H1 (cell line): Measurements from ENCODE around the gene HIPK2. TPM values are rescaled to one million over a fixed set of nuclear protein-coding genes. Genes with fewer than 3 reads are reported as not detected.

ENCODE experiments used
- CTCF ChIA-PET: fragments of 300-600 bp; sonication (Branson Sonifier 250); formaldehyde crosslinking; loops from one replicate; lab custom pipeline; 2021; ENCODE audit not compliant: partially characterized antibody; lab: Charles Lee
- POLR2A ChIA-PET: fragments of 300-600 bp; sonication (Branson Sonifier 250); formaldehyde crosslinking; loops from one replicate; lab custom pipeline; 2021; ENCODE audit warnings: inconsistent platforms; ENCODE audit not compliant: partially characterized antibody; lab: Charles Lee
- DNase-seq, 2 experiments: peaks; one replicate each; pipeline versions ENCODE4 v3.0.0 to v3.0.0-alpha.2; 2010 to 2022; ENCODE audit warnings: low spot score in 2 of 2, low read depth in 1 of 2, mixed read lengths in 1 of 2
- FAIRE-seq: peaks from 2 replicates; lab custom pipeline; 2011; peaks lifted over from hg19 to GRCh38; lab: Jason Lieb, UNC
- H2AFZ ChIP-seq: 2 replicates; pipeline ENCODE4 v1.8.1; 2012; ENCODE audit warnings: low read length, inconsistent platforms
- H2AK5ac ChIP-seq: 2 replicates; pipeline ENCODE4 v1.6.1; 2013; ENCODE audit warnings: low read depth, low read length
- H2BK120ac ChIP-seq: replicated peaks from 2 replicates; pipeline ENCODE3; 2013; ENCODE audit warnings: low read depth, low read length, inconsistent platforms
- H2BK12ac ChIP-seq: 2 replicates; pipeline ENCODE4 v1.6.1; 2013; ENCODE audit warnings: low read depth, low read length
- H2BK15ac ChIP-seq: 2 replicates; pipeline ENCODE4 v1.6.1; 2013; ENCODE audit warnings: low read length
- H2BK20ac ChIP-seq: 2 replicates; pipeline ENCODE4 v1.6.1; 2013; ENCODE audit warnings: low read length
- H2BK5ac ChIP-seq: 2 replicates; pipeline ENCODE4 v1.6.1; 2013; ENCODE audit warnings: low read depth, low read length
- H3K14ac ChIP-seq: 2 replicates; pipeline ENCODE4 v1.6.1; 2013; ENCODE audit warnings: inconsistent platforms; ENCODE audit not compliant: insufficient read length
- H3K18ac ChIP-seq: 2 replicates; pipeline ENCODE4 v1.6.1; 2013; ENCODE audit warnings: low read length; ENCODE audit errors: extremely low read depth
- H3K23ac ChIP-seq: 2 replicates; pipeline ENCODE4 v1.6.1; 2013; ENCODE audit warnings: inconsistent platforms; ENCODE audit not compliant: insufficient read length
- H3K23me2 ChIP-seq: 2 replicates; pipeline ENCODE4 v1.6.1; 2013; ENCODE audit warnings: low read depth, low read length
- H3K27ac ChIP-seq: 2 replicates; pipeline ENCODE4 v1.6.1; 2011; ENCODE audit warnings: low read depth, low read length, inconsistent platforms
- H3K27me3 ChIP-seq, 4 experiments: replicated peaks in 1 of 4; 1 replicate in 1 of 4; 2 replicates in 3 of 4; pipeline versions ENCODE4 v1.6.1 to v1.8.1; 2011 to 2013; ENCODE audit warnings: low read length in 3 of 4, mild to moderate bottlenecking in 3 of 4, inconsistent platforms in 2 of 4, mixed read lengths in 2 of 4, moderate library complexity in 1 of 4; ENCODE audit not compliant: control insufficient read depth in 3 of 4, insufficient read depth in 3 of 4; ENCODE audit errors: extremely low read depth in 1 of 4
- H3K36me3 ChIP-seq, 4 experiments: 2 replicates each; pipeline versions ENCODE4 v1.6.1 to v1.8.1; 2011 to 2013; ENCODE audit warnings: mild to moderate bottlenecking in 4 of 4, low read length in 3 of 4, moderate library complexity in 2 of 4, control low read depth in 1 of 4, inconsistent platforms in 1 of 4; ENCODE audit not compliant: insufficient read depth in 4 of 4, control insufficient read depth in 2 of 4
- H3K4ac ChIP-seq: replicated peaks from 2 replicates; pipeline ENCODE3; 2013; ENCODE audit warnings: low read length, low read depth, mixed read lengths, inconsistent platforms; ENCODE audit not compliant: insufficient read length
- H3K4me1 ChIP-seq, 4 experiments: replicated peaks in 1 of 4; 1 replicate in 1 of 4; 2 replicates in 3 of 4; pipeline versions ENCODE4 v1.6.1 to v1.8.1; 2011 to 2013; ENCODE audit warnings: low read length in 3 of 4, inconsistent platforms in 2 of 4, mixed read lengths in 1 of 4; ENCODE audit not compliant: insufficient read depth in 4 of 4, control insufficient read depth in 3 of 4
- H3K4me2 ChIP-seq, 2 experiments: 2 replicates each; pipeline versions ENCODE4 v1.6.1 to v1.8.1; 2011 to 2013; ENCODE audit warnings: low read depth in 2 of 2, low read length in 2 of 2, control low read depth in 1 of 2, inconsistent platforms in 1 of 2, mild to moderate bottlenecking in 1 of 2; ENCODE audit not compliant: insufficient read depth in 1 of 2
- H3K4me3 ChIP-seq, 4 experiments: fragments of 200-600, 300-600 bp in 1 of 4; sonication (generic), shearing (Covaris generic), sonication (Bioruptor Twin) in 1 of 4; 2 replicates each; pipeline versions ENCODE4 v1.5.1 to v1.8.1; 2011 to 2016; ENCODE audit warnings: low read length in 4 of 4, low read depth in 3 of 4, control low read depth in 2 of 4, inconsistent platforms in 2 of 4, mild to moderate bottlenecking in 2 of 4, mixed read lengths in 1 of 4, moderate library complexity in 1 of 4; ENCODE audit not compliant: insufficient read depth in 2 of 4; ENCODE audit errors: extremely low read depth in 1 of 4
- H3K56ac ChIP-seq: replicated peaks from 2 replicates; pipeline ENCODE3; 2013; ENCODE audit warnings: low read depth, mild to moderate bottlenecking, mixed read lengths, low read length, inconsistent platforms; ENCODE audit not compliant: insufficient read length
- H3K79me1 ChIP-seq: 2 replicates; pipeline ENCODE4 v1.6.1; 2013; ENCODE audit warnings: low read depth, low read length, control low read depth
- H3K79me2 ChIP-seq, 2 experiments: 2 replicates each; pipeline versions ENCODE4 v1.6.1 to v1.8.1; 2012 to 2013; ENCODE audit warnings: low read length in 2 of 2, mild to moderate bottlenecking in 2 of 2, inconsistent platforms in 1 of 2; ENCODE audit not compliant: insufficient read depth in 2 of 2, control insufficient read depth in 1 of 2
- H3K9ac ChIP-seq, 4 experiments: replicated peaks in 1 of 4; 1 replicate in 1 of 4; 2 replicates in 3 of 4; pipeline versions ENCODE4 v1.6.1 to v1.8.1; 2011 to 2013; ENCODE audit warnings: low read depth in 3 of 4, low read length in 3 of 4, control low read depth in 2 of 4, mild to moderate bottlenecking in 2 of 4, moderate library complexity in 2 of 4, inconsistent platforms in 1 of 4; ENCODE audit errors: extremely low read depth in 1 of 4
- H3K9me3 ChIP-seq, 2 experiments: 2 replicates each; pipeline versions ENCODE4 v1.6.1 to v1.8.1; 2012 to 2013; ENCODE audit warnings: mild to moderate bottlenecking in 2 of 2, moderate library complexity in 2 of 2, control low read depth in 1 of 2, inconsistent platforms in 1 of 2, low read depth in 1 of 2, low read length in 1 of 2, mixed read lengths in 1 of 2; ENCODE audit not compliant: insufficient read depth in 2 of 2
- H4K20me1 ChIP-seq, 2 experiments: replicated peaks in 1 of 2; 2 replicates each; pipeline versions ENCODE3 to v1.8.1; 2011 to 2013; ENCODE audit warnings: inconsistent platforms in 2 of 2, low read length in 2 of 2, mild to moderate bottlenecking in 1 of 2; ENCODE audit not compliant: insufficient read depth in 2 of 2, control insufficient read depth in 1 of 2
- H4K5ac ChIP-seq: 2 replicates; pipeline ENCODE4 v1.6.1; 2013; ENCODE audit warnings: low read length, low read depth, mixed read lengths, inconsistent platforms; ENCODE audit not compliant: insufficient read length
- H4K8ac ChIP-seq: 2 replicates; pipeline ENCODE4 v1.8.0; 2013; ENCODE audit warnings: mild to moderate bottlenecking, moderate library complexity, low read length, inconsistent platforms; ENCODE audit not compliant: insufficient read depth; ENCODE audit errors: extremely low read depth
- H4K91ac ChIP-seq: replicated peaks from 2 replicates; pipeline ENCODE3; 2013; ENCODE audit warnings: low read length, mixed read lengths, inconsistent platforms; ENCODE audit not compliant: insufficient read length
- PHF8 ChIP-seq: fragments of 200-600 bp; sonication (generic); conservative IDR thresholded peaks from 2 replicates; pipeline ENCODE4 v1.7.1; 2012; ENCODE audit warnings: low read depth, mild to moderate bottlenecking, inconsistent platforms, low read length, moderate library complexity
- SP1 ChIP-seq: IDR thresholded peaks from 2 replicates; pipeline ENCODE4 v1.6.1; 2011; ENCODE audit warnings: low read depth, low read length
- WGBS, 2 experiments: shearing (Covaris generic) in 1 of 2; methylation state at CpG; one replicate each; pipeline versions ENCODE4 v1.1.6 to v1.1.7; 2013 to 2015; ENCODE audit warnings: low lambda C conversion rate in 2 of 2, mixed read lengths in 2 of 2, inconsistent platforms in 1 of 2, low coverage in 1 of 2, missing lambda C conversion rate in 1 of 2; ENCODE audit not compliant: insufficient replicate concordance in 2 of 2, insufficient coverage in 1 of 2, insufficient read length in 1 of 2; ENCODE audit errors: extremely low coverage in 1 of 2, missing lambda C conversion rate in 1 of 2; 5-methylcytosine and 5-hydroxymethylcytosine counted together
- polyA plus RNA-seq, 7 experiments: library from polyadenylated mRNA; depleted of rRNA in 3 of 7; stranded (reverse) in 5 of 7; unstranded in 2 of 7; fragments of >200 nt in 5 of 7; fragments of 200-250 nt in 2 of 7; gene quantifications; 1 replicate in 5 of 7; 2 replicates in 1 of 7; 4 replicates in 1 of 7; pipeline versions ENCODE4 v1.2.1 to v1.2.3, GENCODE V29; 2011 to 2013; ENCODE audit warnings: missing spikeins in 2 of 7, mixed read lengths in 2 of 7
- total RNA-seq: library from RNA; stranded (reverse); fragmentation: NEBNext Ultra II Directional; extraction: Animal tissue kit (Norgen Biotek cat#: 25700); gene quantifications from 2 replicates; pipeline ENCODE4 v1.2.1, GENCODE V29; 2021

Gene HIPK2
- total and polyA plus RNA-seq, 2 of the 8 experiments (the other 6 are each of a cell fraction or from before 2014, with no cell fraction given) = 8.3 to 24.3 TPM

- ChIA-PET POLR2A (no interaction called here), CTCF (interaction anchor here (0.9 to 3.3 kb wide), 9 partner anchors 8 to 422 kb away, joined by 3 to 23 read pairs (median 13); no protein-coding TSS in a partner anchor)
- H2AK5ac ChIP-seq = no peak overlapping the region
- no peak overlapping the region for H3K4me2 ChIP-seq
- no peak overlapping the region for H3K9ac ChIP-seq
- H3K36me3 ChIP-seq = no peaks in the 10 kb centered on the region; a peak in 1 of 8 replicates
- H4K91ac ChIP-seq = no peak overlapping the region
- no peak overlapping the region for H2BK15ac ChIP-seq
- no peaks in the 10 kb centered on the region for H3K9me3 ChIP-seq
- H3K56ac ChIP-seq = no peak overlapping the region
- H3K79me1 ChIP-seq = no peaks in the 10 kb centered on the region
- DNase-seq (peak in 1 of 2 experiments; percentile 42), FAIRE-seq (no peak)
- no peaks in the 10 kb centered on the region for H3K23me2 ChIP-seq
- H4K8ac ChIP-seq = no peak overlapping the region
- H2BK12ac ChIP-seq = no peak overlapping the region
- H3K27me3 ChIP-seq = no peaks in the 10 kb centered on the region
- H2BK120ac ChIP-seq = no peak overlapping the region
- H2BK5ac ChIP-seq = no peak overlapping the region
- H2BK20ac ChIP-seq = no peak overlapping the region
- no peak overlapping the region for H3K27ac ChIP-seq
- H4K5ac ChIP-seq = no peak overlapping the region
- no peak overlapping the region for H3K23ac ChIP-seq
- WGBS, 2 experiments = 90% methylated on average over 15 of the region's 15 CpGs; no CpG with 5 or more reads in 1 of the 2 experiments
- H2AFZ ChIP-seq = no peak overlapping the region
- H3K18ac ChIP-seq = no peak overlapping the region
- H3K79me2 ChIP-seq = no peaks in the 10 kb centered on the region
- no peak overlapping the region for H3K4ac ChIP-seq
- H3K14ac ChIP-seq = no peak overlapping the region
- no peaks in the 10 kb centered on the region; a peak in 1 of 7 replicates for H3K4me1 ChIP-seq
- H4K20me1 ChIP-seq = peaks cover 3% of the 10 kb centered on the region in 2 experiments
- 0 out of 2 replicates have a peak, but pooled peaks have one; percentile 10 for TF ChIP-seq SP1
- no peak for TF ChIP-seq PHF8
- H3K4me3 ChIP-seq = no peak overlapping the region
These were observed 193.8 kb downstream of the HIPK2 start for GRCh38 chr7:139583826-139584553.
